Body of pancreas (tissue), 4 donors: ENCODE measurements around the gene E2F3. TPM values are rescaled to one million over a fixed set of nuclear protein-coding genes. Genes with fewer than 3 reads are reported as not detected.

Source experiments
- ATAC-seq: fragments of 150-250 bp; one replicate; pipeline ENCODE4 v1.9.1; 2016
- DNase-seq, 4 donors: peaks; one replicate each; pipeline ENCODE4 v3.0.0-alpha.2; 2019
- H3K27ac ChIP-seq, 4 donors: fragments of 200-600 bp; sonication (generic); 1 replicate in 3 of 4; 2 replicates in 1 of 4; pipeline versions ENCODE4 v1.5.1 to v1.6.1; 2016 to 2019; ENCODE audit warnings: mild to moderate bottlenecking in 1 of 4, mixed read lengths in 1 of 4, moderate library complexity in 1 of 4
- H3K27me3 ChIP-seq, 2 donors: fragments of 200-600 bp; sonication (generic); one replicate each; pipeline ENCODE4 v1.6.0; 2016; ENCODE audit warnings: mild to moderate bottlenecking in 1 of 2
- H3K36me3 ChIP-seq, 2 donors: fragments of 200-600 bp; sonication (generic); replicated peaks in 1 of 2; 2 replicates each; pipeline ENCODE4 v1.5.1; 2016; ENCODE audit warnings: low read depth in 2 of 2; ENCODE audit not compliant: insufficient read depth in 1 of 2
- H3K4me1 ChIP-seq: fragments of 200-600 bp; sonication (generic); one replicate; pipeline ENCODE4 v1.6.0; 2016
- H3K4me3 ChIP-seq, 2 donors: fragments of 200-600 bp; sonication (generic); 1 replicate in 1 of 2; 2 replicates in 1 of 2; pipeline ENCODE4 v1.5.1; 2016 to 2019
- H3K9me3 ChIP-seq, 3 donors: fragments of 200-600 bp; sonication (generic); 1 replicate in 2 of 3; 2 replicates in 1 of 3; pipeline ENCODE4 v1.5.1; 2016
- CTCF ChIP-seq, 7 experiments: fragments of 450-650 bp in 4 of 7; fragments of 200-600 bp in 3 of 7; sonication (generic) in 3 of 7; IDR thresholded peaks; one replicate each; pipeline ENCODE4 v1.5.1; 2016 to 2019; ENCODE audit warnings: antibody characterized with exemption in 7 of 7
- POLR2A ChIP-seq, 3 donors: fragments of 450-650 bp; IDR thresholded peaks; one replicate each; pipeline ENCODE4 v1.6.1; 2016; ENCODE audit warnings: antibody characterized with exemption in 3 of 3, mild to moderate bottlenecking in 2 of 3
- WGBS, 2 donors: methylation state at CpG; one replicate each; pipeline ENCODE4 v1.1.5; 2017; 5-methylcytosine and 5-hydroxymethylcytosine counted together
- intact Hi-C: fragments of 100-400 bp; cut with DNase I; formaldehyde crosslinking; loops from one replicate; pipeline ENCODE4 v1.15.1; 2023
- total RNA-seq, 2 donors: library from RNA; depleted of rRNA; stranded (reverse); fragments of >200 nt; gene quantifications; one replicate each; pipeline ENCODE4 v1.1.0, GENCODE V29; 2016

The E2F3 gene
- total RNA-seq, 2 donors from 2014 or later: 2.0 to 2.3 TPM

GRCh38 chr6:20538131-20538662, 136.5 kb downstream of the E2F3 start:
- ATAC-seq (no peak), DNase-seq (no peak)
- peaks cover 23% of the 10 kb centered on the region for H3K4me1 ChIP-seq
- H3K36me3 ChIP-seq: peaks cover 0 to 2% of the 10 kb centered on the region in 2 donors
- H3K27me3 ChIP-seq: no peaks in the 10 kb centered on the region
- intact Hi-C loops: no loop called here
- H3K9me3 ChIP-seq: no peaks in the 10 kb centered on the region
- H3K27ac ChIP-seq: no peak overlapping the region
- no peak overlapping the region for H3K4me3 ChIP-seq
- 90 to 96% methylated on average over 1 of the region's 1 CpG for WGBS, 2 donors
- TF ChIP-seq POLR2A (IDR thresholded peaks at IDR 0.05) (no peak), CTCF (IDR thresholded peaks at IDR 0.05) (no peak)

GRCh38 chr6:20538907-20539306, 137.2 kb downstream of the E2F3 start:
- DNase-seq (no peak), ATAC-seq (no peak)
- intact Hi-C loops: no loop called here
- Histone ChIP-seq H3K36me3 (peaks cover 0 to 2% of the 10 kb centered on the region in 2 donors), H3K4me3 (no peak overlapping the region), H3K9me3 (no peaks in the 10 kb centered on the region), H3K27me3 (no peaks in the 10 kb centered on the region), H3K27ac (no peak overlapping the region), H3K4me1 (peaks cover 25% of the 10 kb centered on the region)
- WGBS, 2 donors: 77% methylated on average over 4 of the region's 4 CpGs
- TF ChIP-seq POLR2A (IDR thresholded peaks at IDR 0.05): no peak
- no peak for TF ChIP-seq CTCF (IDR thresholded peaks at IDR 0.05)

GRCh38 chr6:20539387-20539786, 137.7 kb downstream of the E2F3 start:
- TF ChIP-seq CTCF (IDR thresholded peaks at IDR 0.05) (no peak), POLR2A (IDR thresholded peaks at IDR 0.05) (no peak)
- peaks cover 25% of the 10 kb centered on the region for H3K4me1 ChIP-seq
- no peaks in the 10 kb centered on the region for H3K9me3 ChIP-seq
- no peak overlapping the region for H3K27ac ChIP-seq
- ATAC-seq: no peak
- 94 to 96% methylated on average over 2 of the region's 2 CpGs for WGBS, 2 donors
- H3K4me3 ChIP-seq: no peak overlapping the region
- H3K36me3 ChIP-seq: peaks cover 0 to 2% of the 10 kb centered on the region in 2 donors
- no peak for DNase-seq
- H3K27me3 ChIP-seq: no peaks in the 10 kb centered on the region
- intact Hi-C loops: no loop called here

GRCh38 chr6:20540683-20541082, 139.0 kb downstream of the E2F3 start:
- H3K9me3 ChIP-seq: no peaks in the 10 kb centered on the region
- intact Hi-C loops: no loop called here
- peak; percentile 45 for ATAC-seq
- H3K27me3 ChIP-seq: no peaks in the 10 kb centered on the region
- no peak overlapping the region for H3K4me3 ChIP-seq
- TF ChIP-seq POLR2A (IDR thresholded peaks at IDR 0.05): no peak
- no peak for TF ChIP-seq CTCF (IDR thresholded peaks at IDR 0.05)
- H3K36me3 ChIP-seq: peaks cover 0 to 2% of the 10 kb centered on the region in 2 donors
- H3K4me1 ChIP-seq: peaks cover 19% of the 10 kb centered on the region
- WGBS, 2 donors: 55 to 56% methylated on average over 5 of the region's 5 CpGs
- DNase-seq: peak in 1 of 4 donors; percentile 14
- no peak overlapping the region for H3K27ac ChIP-seq

GRCh38 chr6:20541382-20541781, 139.7 kb downstream of the E2F3 start:
- H3K9me3 ChIP-seq: no peaks in the 10 kb centered on the region
- H3K36me3 ChIP-seq: peaks cover 0 to 4% of the 10 kb centered on the region in 2 donors
- H3K4me3 ChIP-seq: no peak overlapping the region
- H3K4me1 ChIP-seq: peaks cover 17% of the 10 kb centered on the region
- intact Hi-C loops: no loop called here
- DNase-seq (no peak), ATAC-seq (no peak)
- H3K27me3 ChIP-seq: no peaks in the 10 kb centered on the region
- WGBS, 2 donors: 97 to 100% methylated on average over 6 of the region's 6 CpGs
- no peak overlapping the region for H3K27ac ChIP-seq
- TF ChIP-seq POLR2A (IDR thresholded peaks at IDR 0.05): no peak
- no peak for TF ChIP-seq CTCF (IDR thresholded peaks at IDR 0.05)
